Anterior cingulate cortex (tissue), 58 donors: ENCODE results near the gene ANXA5.
A peak's percentile ranks its signal among the peaks of the same experiment; 100 is the strongest.
"Not testable (repeated sequence)": the region's sequence is repeated elsewhere in the genome, so short reads cannot be mapped to it uniquely, and the experiment has no call there.

Experiments
- DNase-seq, 58 donors: peaks; one replicate each; lab custom pipeline; 2025; lab: John Stamatoyannopoulos, UW

Gene ANXA5

GRCh38 chr4:121680571-121680970, 16.2 kb downstream of the ANXA5 start:
- no peak for DNase-seq

DNA sequence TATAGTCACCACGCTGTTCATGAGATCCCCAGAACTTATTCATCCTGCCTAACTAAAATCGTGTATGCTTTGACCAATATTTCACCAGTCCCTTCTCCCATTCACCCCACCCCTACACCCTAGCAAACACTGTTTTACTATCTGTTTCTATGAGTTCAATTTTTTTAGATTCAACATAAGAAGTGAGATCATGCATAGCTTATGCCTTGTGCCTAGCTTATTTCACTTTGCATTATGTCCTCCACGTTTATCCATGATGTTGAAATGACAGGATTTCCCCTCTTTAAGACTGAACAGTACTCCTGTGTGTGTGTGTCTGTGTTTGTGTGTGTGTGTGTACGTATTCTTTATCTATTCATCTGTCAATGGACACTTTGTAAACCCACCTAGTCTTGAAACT, 16.8 kb downstream of the ANXA5 start:
- no peak for DNase-seq

DNA sequence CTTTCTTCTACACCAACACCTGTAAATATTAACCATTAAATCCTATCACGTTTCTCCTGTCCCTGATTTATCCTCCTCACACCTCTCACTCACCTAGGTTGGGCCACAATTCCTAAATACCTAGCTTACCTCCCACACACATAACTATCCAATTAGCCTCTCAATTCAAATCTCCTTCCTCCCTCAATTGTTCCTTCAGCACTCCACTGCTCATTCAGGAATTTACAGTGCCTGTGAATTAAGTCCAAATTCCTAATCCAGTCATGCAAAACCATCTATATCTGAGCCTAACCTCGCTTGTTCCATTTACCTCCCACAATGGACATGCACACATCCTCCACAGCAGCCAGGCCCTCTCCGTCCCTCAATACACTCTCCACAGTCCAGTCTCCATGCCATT, 17.5 kb downstream of the ANXA5 start:
- no peak for DNase-seq

- no peak for DNase-seq
These were observed 19.3 kb downstream of the ANXA5 start for GRCh38 chr4:121677524-121677923.

GRCh38 chr4:121676345-121677075, 20.3 kb downstream of the ANXA5 start:
- no peak for DNase-seq

DNA sequence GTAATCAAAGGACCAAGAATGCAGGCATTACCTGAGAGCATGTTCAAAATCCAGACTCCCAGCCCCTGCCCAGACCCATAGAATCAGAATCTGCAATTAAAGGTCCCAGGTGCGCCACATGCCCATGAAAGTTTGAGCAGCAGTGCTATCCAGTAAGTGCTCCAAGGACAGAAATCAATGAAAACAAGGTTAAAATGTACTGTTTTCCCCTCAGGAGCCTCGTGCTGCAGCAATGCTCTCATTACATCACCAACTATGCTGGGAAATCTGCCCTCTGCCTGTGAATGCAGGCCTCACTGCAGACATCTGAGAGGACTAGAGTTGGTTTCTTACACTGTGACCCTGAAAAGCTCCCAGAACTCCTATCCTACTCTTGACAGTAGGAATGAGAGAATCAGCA, 21.1 kb downstream of the ANXA5 start:
- no peak for DNase-seq

DNA sequence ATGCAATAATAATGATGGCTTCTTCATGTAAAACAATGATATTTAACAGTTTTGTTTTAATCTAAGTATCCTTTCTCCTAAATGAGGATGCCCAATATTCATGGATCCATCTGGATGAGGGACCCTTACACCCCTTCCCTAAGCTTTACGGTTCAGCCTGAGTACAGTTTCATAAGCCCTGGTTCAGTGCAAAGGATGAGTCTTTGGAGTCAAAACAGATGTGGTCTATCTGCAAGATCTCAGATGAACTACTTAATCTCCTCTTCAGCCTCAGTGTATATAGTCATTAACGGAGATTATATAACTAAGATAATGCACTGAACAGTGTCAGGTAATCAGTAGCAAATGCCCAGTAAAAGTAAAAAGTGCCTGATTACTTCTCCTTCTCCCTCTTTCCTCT, 22.1 kb downstream of the ANXA5 start:
- DNase-seq, result no peak

DNA sequence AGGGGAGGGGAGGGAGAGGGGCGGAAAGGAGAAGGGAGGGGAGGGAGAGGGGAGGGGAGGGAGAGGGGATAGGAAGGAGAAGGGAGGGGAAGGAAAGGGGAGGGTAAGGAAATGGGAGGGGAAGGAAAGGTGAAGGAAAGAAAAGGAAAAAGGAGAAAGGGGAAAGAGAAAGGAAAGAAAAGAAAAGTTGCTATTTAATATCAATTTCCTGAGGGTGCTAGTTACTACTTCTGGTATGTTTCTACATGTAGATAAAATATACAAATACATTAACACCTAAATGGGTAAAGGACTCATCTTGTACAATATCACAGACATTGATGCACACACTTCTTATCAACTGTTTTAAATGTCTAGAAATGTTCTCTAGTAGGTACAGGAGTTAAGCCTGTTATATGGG, 22.6 kb downstream of the ANXA5 start:
- no peak for DNase-seq

DNA sequence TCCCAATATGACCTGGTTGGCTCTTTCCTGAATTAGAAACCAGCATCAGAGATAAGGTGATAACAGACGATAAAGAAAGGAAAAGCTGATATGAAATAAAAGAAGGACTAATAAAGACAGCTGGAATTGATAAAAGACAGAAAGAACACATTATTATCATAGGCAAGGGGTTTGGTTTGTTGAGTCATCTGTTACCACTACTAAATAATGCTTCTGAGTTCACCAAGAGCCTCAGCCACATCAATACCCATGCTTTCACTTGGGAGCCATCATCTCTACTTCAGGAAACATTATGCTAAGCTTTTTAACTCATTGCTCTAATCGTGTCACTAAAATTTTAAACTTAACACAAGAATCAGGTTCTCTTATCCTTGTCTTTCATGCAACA, 27.6 kb downstream of the ANXA5 start:
- DNase-seq, result no peak

GRCh38 chr4:121668368-121669162, 28.2 kb downstream of the ANXA5 start:
- no peak for DNase-seq

- no peak for DNase-seq
These were observed 30.6 kb downstream of the ANXA5 start for GRCh38 chr4:121666091-121666679.

GRCh38 chr4:121665371-121665770, 31.4 kb downstream of the ANXA5 start:
- no peak for DNase-seq

DNA sequence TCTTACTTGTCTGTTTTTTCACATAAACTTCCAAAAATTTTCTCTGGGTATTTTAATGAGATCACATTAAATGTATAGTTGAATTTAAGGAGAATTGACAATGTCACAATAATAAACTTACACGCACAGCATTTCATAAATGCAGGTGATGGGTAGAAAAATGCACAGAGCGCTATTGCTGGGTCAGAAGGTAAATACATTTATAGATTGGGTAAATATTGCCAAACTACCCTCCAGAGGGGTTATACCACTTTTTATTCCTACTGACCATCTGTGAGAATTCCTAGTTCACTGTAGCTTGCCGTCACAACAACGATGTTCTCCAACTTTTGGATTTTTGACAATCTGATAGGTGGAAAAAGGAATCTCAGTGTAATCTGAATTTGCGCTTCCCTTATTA, 34.6 kb downstream of the ANXA5 start:
- no peak for DNase-seq

DNA sequence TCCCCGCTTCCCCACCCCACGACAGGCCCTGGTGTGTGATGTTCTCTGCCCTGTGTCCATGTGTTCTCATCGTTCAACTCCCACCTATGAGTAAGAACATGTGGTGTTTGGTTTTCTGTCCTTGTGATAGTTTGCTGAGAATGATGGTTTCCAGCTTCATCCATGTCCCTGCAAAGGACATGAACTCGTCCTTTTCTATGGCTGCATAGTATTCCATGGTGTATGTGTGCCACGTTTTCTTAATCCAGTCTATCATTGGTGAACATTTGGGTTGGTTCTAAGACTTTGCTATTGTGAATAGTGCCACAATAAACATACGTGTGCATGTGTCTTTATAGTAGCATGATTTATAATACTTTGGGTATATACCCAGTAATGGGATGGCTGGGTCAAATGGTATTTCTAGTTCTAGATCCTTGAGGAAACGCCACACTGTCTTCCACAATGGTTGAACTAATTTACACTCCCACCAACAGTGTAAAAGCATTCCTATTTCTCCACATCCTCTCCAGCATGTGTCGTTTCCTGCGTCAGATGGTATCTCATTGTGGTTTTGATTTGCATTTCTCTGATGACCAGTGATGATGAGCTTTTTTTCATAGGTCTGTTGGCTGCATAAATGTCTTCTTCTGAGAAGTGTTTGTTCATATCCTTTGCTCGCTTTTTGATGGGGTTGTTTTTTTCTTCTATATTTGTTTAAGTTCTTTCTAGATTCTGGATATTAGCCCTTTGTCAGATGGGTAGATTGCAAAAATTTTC, 36.4 kb downstream of the ANXA5 start:
- DNase-seq, result not testable (repeated sequence)

DNA sequence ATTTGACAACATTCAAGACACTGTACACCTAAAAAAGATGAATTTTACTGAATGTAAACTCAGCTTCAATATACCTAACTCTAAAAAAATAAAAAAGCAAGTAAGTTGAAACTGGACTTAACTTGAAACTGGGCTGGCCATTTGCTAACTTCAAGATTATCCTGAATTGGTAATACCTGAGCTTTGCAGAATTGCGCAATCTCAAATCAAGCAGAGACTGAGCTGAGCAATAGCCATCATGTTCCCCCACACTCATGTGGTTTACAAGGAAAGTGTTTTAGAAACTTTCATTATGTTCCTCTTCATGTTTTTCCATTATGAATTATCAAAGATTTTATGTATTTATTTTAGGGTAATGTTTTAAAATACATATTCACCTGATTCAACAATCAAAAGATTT, 38.7 kb downstream of the ANXA5 start:
- no peak for DNase-seq

- DNase-seq, result peak in 32 of 58 donors; percentile 0 to 52 (median 12)
These were observed 40.5 kb downstream of the ANXA5 start for GRCh38 chr4:121656269-121656641.

DNA sequence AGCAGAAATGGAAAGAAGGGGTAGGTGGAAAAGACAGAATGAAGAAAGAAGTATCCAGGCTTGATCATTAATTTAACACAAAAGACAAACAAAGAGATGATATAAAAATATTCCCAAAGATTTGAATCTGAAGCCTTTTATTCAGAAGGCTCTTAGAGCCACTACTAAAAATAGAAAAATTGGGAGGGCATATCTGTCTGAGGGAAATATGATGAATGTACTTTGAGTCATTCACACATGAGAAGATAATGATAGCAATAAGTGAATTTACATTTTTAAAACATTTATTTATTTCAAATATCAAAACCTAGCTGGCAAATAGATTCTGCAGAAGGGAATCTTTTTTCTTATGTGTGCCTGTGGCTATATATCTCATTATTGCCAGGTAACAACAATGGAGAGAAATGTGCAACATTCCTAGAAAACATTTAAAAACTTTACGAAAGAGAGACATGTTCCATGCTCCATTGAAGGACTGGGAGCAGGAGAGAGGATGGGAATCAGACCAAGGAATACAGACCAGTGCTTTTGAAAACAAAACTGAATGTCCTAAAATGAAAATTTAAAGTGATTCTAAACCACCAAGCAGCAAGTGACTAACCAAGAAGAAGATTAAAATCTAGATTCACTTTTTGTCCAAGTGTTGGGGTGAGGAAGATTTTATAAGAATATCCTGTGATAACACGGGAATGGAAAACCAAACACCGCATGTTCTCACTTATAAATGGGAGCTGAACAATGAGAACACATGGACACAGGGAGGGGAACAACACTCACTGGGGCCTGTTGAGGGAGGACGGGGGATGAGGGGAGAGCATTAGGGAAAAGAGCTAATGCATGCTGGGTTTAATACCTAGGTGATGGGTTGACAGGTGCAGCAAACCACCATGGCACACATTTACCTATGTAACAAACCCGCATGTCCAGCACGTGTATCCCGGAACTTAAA, 41.2 kb downstream of the ANXA5 start:
- no peak for DNase-seq

DNA sequence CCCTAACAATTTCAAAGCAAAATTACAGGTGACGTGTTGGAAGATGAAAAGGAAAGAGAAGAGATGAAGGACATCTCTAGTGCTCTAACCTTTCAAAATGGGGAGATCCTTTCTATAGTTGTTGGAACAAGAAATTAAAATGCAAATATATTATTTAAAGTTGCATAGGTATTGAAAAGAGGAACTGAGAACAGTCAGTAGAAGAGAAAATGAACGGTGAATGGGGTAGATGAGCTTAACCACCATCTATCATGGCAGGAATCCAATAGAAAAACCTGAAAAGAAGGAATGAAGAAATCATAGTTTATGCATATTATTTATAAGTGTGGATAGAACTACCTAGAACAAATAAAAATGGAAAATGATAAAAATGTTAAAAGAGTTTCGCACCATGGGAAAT, 42.0 kb downstream of the ANXA5 start:
- DNase-seq, result no peak

DNA sequence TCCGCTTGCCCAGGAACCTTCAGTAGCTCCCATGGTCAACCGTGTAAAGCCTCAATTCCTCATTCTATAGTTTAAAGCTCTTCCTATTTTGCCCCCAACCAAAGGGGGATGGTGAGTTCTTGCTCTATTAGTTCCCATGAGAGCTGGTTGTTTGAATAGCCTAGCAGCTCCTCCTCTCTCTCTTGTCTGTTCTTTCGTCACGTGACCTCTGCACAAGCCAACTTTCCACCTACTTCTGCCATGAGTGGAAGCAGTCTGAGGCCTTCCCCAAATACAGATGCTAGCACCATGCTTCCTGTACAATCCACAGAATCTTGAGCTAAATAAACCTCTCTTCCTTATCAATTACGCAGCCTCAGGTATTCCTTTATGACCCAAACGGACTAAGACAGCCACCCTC, 42.8 kb downstream of the ANXA5 start:
- no peak for DNase-seq

DNA sequence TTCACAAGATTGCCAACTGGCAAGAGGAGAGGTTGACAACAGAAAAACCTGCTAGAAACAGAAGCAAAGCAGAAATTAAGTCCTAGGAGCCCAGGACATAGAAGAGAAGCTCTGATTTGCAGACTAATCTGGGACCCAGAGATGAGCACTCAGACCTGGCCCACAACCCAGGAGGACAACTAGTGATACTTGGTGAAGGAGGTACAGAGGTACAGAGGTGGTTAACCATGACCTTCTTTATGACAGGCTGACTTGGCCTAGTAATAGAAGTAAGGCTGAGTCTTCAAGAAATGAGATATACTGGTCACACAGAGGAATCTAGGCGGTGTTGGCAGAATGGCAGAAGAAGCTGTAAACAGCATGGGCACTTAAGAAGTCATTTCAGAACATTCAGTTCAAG, 43.6 kb downstream of the ANXA5 start:
- no peak for DNase-seq
